HG02642 (cell line): ENCODE results near the gene ADAM11.

Experiments
- ATAC-seq: cut with Tn5 transposase; IDR thresholded peaks from one replicate; pipeline ENCODE4 v1.9.1; 2021; ENCODE audit warnings: mild to moderate bottlenecking; ENCODE audit not compliant: unreplicated experiment, poor library complexity

Gene ADAM11

DNA sequence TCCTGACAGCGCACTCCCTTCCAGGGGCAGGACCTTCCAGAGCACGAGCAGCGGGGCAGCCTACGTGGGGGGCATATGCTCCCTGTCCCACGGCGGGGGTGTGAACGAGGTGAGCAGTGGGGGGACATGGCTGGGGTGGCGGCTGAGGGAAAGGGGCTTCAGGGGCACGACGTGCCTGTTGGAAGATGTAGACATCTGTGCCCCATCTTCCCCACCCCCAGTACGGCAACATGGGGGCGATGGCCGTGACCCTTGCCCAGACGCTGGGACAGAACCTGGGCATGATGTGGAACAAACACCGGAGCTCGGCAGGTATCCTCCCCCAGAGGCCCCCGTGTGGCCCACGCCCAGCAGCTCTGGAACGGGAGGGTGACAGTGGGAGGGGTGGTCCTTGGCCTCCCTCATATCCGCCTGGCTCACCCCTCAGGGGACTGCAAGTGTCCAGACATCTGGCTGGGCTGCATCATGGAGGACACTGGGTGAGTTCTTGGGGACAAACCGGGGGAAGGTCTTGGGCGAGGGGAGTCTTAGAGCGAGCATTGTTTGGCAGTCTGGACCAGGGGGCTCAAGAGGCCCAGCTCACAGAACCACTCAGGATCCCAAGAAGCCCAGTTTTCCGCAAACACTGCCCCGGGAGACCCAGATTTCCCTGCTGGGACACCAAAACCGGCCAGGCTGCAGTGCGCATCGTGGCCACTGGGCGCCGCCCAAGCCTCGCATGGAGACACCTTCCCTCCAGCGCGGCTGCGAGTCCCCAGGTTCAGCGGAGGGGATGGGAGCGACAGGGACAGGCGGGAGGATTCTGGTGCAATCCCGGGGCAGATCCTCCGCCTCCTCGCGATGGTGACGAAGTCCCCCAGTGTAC, 15.7 kb downstream of the ADAM11 start:
- peak; percentile 38 for ATAC-seq

- peak; percentile 80 for ATAC-seq
These were observed 16.5 kb downstream of the ADAM11 start for GRCh38 chr17:44775136-44775837.

DNA sequence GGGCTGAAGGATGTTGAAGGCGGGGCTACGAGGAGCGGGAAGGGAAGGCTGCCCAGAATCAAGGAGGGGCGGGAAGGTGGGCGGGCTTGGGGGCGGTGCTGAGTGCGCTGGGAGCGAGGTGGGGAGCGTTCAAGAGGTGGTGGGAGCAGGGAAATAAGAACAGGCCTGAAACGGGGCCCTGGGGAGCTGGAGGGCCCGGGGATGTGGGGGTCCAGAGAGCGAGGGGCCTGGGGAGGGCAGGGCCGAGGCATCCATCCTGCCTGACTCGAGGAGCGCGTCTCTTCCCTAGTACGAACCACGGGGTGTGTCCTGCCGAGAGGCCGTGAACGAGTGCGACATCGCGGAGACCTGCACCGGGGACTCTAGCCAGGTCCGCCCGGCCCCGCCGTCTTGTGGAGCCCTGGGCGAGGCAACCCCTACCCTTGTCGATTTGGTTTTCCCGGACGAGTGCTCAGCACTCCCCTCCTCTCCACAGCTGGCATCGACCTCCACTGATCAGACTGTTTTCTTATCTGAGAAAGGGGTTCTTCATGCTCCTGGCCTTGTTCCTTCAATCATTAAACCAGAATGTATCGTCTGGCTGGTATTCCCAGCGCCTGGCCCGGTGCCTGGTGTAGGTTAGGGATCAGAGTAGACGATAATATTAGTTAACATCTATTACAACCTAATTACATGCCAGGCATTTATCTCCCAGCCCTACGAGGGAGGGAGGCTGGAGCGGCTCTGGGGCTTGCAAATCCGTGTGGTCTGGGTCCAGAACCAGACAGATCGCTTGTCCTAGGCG, 17.2 kb downstream of the ADAM11 start:
- ATAC-seq: peak; percentile 11

DNA sequence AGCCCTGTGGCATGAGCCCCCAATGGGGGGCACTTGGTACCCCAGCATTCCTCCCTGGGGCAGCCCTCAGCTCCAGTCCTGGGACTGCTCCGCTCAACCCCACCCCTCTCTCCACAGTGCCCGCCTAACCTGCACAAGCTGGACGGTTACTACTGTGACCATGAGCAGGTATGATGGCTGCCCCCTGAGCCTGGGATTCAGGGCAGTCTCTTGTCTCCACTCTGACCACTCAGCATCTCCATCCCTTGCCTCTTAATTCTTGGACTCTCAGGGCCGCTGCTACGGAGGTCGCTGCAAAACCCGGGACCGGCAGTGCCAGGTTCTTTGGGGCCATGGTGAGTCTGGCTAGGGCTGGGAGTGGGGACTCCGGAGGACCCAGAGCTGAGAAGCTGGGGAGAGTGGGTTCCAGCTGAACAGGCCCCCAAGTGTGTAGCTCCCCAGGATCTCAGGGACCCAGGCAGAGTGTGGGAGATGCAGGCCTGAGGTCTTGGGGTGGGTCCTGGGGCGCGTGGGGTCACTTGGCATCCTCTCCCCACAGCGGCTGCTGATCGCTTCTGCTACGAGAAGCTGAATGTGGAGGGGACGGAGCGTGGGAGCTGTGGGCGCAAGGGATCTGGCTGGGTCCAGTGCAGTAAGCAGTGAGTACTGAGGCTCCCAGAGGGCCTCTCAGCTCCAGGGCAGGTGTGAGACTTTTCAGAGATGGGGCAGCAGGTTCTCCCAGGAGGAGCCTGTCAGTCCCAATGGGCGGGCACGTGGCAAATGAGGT, 18.0 kb downstream of the ADAM11 start:
- no peak for ATAC-seq

- no peak for ATAC-seq
These were observed 18.9 kb downstream of the ADAM11 start for GRCh38 chr17:44777394-44778348.

DNA sequence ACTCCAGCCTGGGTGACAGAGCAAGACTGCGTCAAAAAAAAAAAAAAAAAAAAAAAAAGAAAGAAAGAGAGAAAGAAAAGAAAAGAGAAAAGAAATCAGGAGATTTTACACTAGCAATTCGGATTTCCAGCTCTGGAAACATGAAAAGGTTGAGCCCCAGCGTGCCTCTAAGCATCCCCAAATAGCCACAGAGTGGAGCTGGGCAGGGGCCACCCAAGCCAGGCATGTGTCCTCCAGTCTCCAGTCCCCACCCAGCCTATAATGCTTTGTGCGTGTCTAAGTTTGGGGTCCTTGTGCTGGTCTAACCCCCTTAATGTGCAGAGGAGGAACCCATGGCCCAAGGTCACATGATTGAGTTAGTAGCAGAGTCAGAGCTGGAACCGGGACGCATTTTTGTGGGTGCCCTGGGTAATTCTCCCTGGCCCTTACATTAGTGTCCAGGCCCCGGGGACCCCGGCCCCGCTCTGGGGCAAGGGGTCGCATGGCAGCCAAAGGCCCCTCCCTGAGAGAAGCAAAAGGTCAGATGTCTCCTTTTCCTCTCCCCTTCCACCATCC, 19.9 kb downstream of the ADAM11 start:
- ATAC-seq: no peak

DNA sequence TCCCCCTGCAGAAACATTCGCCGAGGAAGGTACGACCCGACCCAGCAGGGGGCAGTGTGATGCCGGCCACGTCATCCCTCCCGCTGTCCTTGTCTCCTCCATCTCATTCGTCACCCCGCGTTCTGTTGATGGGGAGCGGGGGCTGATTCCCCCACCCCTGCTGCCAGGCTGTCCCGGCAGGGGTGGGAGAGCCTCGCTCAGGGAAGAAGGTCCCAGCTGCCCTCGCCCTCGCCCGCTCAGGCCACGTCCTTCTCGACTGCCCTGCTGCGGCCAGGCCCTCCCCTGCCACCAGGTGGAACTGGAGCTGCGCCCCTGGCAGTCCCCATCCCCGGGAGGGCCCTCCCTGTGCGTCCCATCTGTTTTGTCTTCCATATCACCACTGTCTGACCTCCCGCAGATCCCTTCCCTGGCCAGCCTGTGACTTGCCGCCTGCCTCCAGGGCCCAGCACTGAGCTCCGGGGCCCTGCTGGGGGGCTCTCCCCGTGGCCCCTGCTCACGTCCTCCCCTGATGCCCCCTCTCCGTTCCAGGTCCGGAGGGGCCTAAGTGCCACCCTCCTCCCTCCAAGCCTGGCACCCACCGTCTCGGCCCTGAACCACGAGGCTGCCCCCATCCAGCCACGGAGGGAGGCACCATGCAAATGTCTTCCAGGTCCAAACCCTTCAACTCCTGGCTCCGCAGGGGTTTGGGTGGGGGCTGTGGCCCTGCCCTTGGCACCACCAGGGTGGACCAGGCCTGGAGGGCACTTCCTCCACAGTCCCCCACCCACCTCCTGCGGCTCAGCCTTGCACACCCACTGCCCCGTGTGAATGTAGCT, 20.6 kb downstream of the ADAM11 start:
- ATAC-seq: no peak

- no peak for ATAC-seq
These were observed 21.4 kb downstream of the ADAM11 start for GRCh38 chr17:44780161-44780560.

GRCh38 chr17:44780845-44781480, 22.2 kb downstream of the ADAM11 start:
- no peak for ATAC-seq

GRCh38 chr17:44781551-44782325, 22.9 kb downstream of the ADAM11 start:
- no peak for ATAC-seq

DNA sequence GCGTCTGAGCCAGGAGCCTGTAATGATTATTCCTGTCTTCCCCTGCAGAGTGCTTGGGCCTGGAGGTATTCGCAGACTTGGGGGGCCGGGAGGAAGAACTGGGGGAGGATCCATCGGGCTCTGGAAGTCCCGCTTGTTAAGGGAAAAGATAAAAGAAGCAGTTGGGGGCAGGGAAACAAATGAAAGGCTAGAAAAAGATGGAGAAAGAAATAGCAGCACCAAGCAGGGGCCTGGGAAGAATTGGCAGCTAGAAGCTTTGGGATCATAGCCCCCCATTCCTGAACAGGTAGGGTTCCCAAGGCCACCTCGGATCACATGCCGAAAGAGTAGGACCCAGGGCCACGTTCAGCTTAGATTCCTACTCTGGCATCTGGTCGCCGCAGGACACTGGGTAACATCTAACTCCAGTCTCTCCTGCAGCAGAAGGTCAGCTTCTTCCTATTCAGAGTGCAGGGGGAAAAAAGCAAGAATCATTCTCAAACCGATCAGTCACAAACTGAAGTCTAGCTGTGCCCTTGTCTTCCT, 23.6 kb downstream of the ADAM11 start:
- ATAC-seq: no peak

DNA sequence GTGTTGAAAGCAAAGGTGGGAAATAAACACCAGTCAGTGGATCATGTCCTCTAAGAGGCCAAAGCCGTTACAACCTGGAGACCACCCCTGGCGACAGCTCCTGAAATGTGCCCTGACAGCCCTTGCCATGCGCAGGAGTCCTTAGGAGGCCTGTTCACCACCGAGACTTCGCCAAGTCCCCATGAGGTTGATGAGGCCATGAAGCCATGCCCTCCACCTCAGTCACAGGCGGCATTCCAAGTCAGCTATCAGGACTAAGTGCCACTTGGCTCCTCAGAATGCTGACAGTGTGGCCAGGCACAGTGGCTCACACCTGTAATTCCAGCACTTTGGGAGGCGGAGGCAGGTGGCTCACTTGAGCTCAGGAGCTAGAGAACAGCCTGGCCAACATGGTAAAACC, 27.1 kb downstream of the ADAM11 start:
- no peak for ATAC-seq

DNA sequence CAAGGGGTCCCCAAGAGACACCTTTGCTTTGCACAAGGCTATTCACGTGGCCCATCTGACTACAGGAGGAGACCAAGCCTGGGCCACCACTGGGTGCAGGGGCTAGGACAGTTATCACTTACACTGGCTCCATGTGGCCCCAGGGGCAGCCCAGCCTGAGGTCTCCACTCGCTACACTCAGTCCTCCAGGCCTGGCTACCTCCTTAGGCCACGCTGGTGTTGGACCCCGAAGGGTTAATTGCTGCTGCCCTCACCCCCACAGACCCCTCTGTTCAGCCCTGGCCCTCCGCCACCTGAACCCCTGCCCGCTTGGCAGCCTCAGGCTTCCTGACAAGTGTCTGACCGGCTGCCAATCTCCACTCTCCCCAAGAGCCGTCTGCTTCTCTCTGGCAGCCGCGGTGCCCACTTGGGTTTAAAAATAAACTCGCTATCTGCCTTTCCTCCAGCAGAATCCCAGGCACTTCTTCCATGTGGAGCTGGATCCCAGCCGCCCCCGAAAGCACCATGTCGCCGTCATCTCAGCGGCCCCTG, 27.8 kb downstream of the ADAM11 start:
- ATAC-seq: no peak

DNA sequence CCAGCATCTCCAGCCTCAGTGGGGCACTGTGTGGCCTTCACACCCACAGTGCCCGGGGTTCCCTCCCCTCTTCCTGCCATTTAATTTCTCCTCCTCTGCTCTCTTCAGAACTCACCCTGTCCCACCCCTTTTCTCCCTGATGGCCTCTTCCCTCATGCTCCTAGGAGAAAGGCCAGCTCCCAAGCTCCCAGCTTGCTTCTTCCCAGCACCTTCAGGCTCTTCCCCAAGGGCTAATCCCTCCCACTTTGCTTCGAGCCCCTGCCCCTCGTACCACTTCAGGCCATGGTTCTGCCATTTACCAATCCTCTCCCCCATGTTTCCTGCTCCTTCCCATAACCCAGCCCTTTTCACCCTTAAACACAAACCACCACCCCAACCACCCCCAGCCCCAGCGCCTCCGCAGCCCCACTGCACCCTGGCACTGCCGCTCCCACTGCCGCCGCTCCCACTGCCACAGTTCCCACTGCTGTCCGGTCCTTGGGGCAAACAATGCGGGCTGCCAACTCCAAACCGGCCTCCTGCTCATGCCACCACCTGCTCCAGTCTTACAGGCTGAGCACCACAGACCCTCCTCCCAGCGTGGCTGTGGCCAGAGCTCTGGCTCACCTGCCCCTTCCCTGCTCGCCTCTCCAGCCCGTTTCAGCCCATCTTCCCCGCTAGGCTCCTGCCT, 28.6 kb downstream of the ADAM11 start:
- ATAC-seq: no peak

- no peak for ATAC-seq
These were observed 29.4 kb downstream of the ADAM11 start for GRCh38 chr17:44788139-44788538.

DNA sequence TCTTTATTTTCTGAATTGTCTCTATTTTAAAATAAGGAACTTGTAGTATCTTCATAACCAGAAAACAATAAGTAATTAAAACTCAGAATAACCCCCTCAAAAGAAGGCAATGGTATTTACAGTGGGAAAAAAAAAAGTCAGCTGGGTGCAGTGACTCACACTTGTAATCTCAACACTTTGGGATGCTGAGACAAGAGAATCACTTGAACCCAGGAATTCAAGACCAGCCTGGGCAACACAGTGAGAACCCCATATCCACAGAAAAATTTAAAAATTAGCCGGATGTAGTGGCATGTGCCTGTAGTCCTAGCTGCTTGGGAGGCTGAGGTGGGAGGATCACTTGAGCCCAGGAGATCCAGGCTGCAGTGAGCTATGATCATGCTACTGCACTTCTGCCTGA, 33.5 kb downstream of the ADAM11 start:
- no peak for ATAC-seq
